ENCODE data around the gene ANK3.

GRCh38 chr10:60369547-60369930 lies 20.1 kb downstream of the ANK3 start:
- no peak for TF ChIP-seq CTCF (conservative IDR thresholded peaks at IDR 0.05; ENCODE audit: low read depth in 2 of 2)
- TF ChIP-seq REST (IDR thresholded peaks at IDR 0.05; ENCODE audit: unreplicated experiment): no peak
- no peak for TF ChIP-seq NANOG (IDR thresholded peaks at IDR 0.05; ENCODE audit: borderline replicate concordance)
- TF ChIP-seq JUNB (IDR thresholded peaks at IDR 0.05; ENCODE audit: unreplicated experiment): no peak
- no peak for TF ChIP-seq EZH2phosphoT487 (IDR thresholded peaks at IDR 0.05; ENCODE audit: unreplicated experiment)
- no peak for TF ChIP-seq EZH2 (IDR thresholded peaks at IDR 0.05; ENCODE audit: low read depth, unreplicated experiment)
- no peak for TF ChIP-seq POLR2AphosphoS5 (IDR thresholded peaks at IDR 0.05; ENCODE audit: low read depth)
- no peak for TF ChIP-seq CREB1 (CRISPR knock-in tag; IDR thresholded peaks at IDR 0.05; ENCODE audit: low read depth)
- no peak for TF ChIP-seq ZNF114 (CRISPR knock-in tag; IDR thresholded peaks at IDR 0.05)
- TF ChIP-seq ZNF462 (CRISPR knock-in tag; IDR thresholded peaks at IDR 0.05): no peak
- TF ChIP-seq ZNF331 (CRISPR knock-in tag; IDR thresholded peaks at IDR 0.05; ENCODE audit: low read depth): no peak
- TF ChIP-seq ETS1 (IDR thresholded peaks at IDR 0.05): no peak

Data from GM23338 (cell line).